Body of pancreas (tissue), 4 donors: ENCODE results near the gene MARK4.

Experiments used
- CTCF ChIP-seq, 7 experiments: fragments of 450-650 bp in 4 of 7; fragments of 200-600 bp in 3 of 7; sonication (generic) in 3 of 7; IDR thresholded peaks; one replicate each; pipeline ENCODE4 v1.5.1; 2016 to 2019; ENCODE audit warnings: antibody characterized with exemption in 7 of 7
- POLR2A ChIP-seq, 3 donors: fragments of 450-650 bp; IDR thresholded peaks; one replicate each; pipeline ENCODE4 v1.6.1; 2016; ENCODE audit warnings: antibody characterized with exemption in 3 of 3, mild to moderate bottlenecking in 2 of 3

GRCh38 chr19:45245826-45246225, 5.2 kb upstream of the MARK4 start:
- TF ChIP-seq POLR2A (IDR thresholded peaks at IDR 0.05): no peak
- TF ChIP-seq CTCF (IDR thresholded peaks at IDR 0.05): no peak
